Left renal cortex interstitium (tissue), 4 donors: Measurements from ENCODE around the gene DLGAP5. TPM values are rescaled to one million over a fixed set of nuclear protein-coding genes. Genes with fewer than 3 reads are reported as not detected.

Experiments
- DNase-seq, 4 donors: peaks; one replicate each; pipeline ENCODE4 v3.0.0-alpha.2; 2013; ENCODE audit warnings: low read depth in 4 of 4, low spot score in 2 of 4, missing footprints in 1 of 4
- polyA plus RNA-seq, 4 donors: library from polyadenylated mRNA; unstranded; fragments of 120-200 nt; gene quantifications; one replicate each; pipeline ENCODE4 v1.2.1, GENCODE V29; 2013; ENCODE audit not compliant: insufficient read length in 4 of 4

DLGAP5 gene
- polyA plus RNA-seq, 4 donors: 26.9 to 32.7 (median 29.6) TPM

DNA sequence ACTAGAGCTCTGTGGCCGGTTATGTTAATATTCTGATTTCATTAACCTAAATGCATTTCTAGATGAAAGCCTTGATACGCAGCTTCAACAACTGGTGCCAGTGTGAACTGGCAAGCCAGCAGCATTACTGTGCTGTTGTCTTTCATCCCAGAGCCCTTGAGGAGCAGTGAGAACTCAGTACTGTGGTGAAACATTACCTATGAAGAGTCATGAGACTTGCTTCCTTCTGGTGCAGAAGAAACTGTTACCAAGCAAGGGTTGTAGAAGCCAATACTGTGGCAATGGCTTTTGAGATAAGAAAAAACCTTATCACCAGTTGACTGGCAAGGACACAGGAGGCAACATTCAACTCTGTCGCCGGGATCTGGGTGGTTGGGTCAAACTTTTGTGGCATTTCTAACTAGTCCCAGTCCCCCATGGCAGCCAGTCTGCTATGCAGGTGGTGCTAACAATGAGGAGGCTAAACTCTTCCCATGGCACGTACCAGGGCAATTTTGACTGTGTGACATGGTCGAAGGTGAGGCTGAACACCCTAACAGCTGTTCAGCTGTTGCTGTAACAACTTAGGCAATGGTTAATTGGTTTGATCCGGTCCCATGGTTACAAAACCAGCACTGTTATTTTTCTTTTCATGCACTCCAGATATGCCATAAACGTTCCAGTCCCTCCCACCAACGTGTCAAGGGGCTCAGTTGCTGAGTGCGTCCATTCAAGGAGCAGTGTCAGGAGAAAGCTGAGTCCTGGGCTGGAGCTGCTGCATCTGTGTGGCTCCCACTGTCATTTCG, 74.9 kb downstream of the DLGAP5 start:
- no peak for DNase-seq

DNA sequence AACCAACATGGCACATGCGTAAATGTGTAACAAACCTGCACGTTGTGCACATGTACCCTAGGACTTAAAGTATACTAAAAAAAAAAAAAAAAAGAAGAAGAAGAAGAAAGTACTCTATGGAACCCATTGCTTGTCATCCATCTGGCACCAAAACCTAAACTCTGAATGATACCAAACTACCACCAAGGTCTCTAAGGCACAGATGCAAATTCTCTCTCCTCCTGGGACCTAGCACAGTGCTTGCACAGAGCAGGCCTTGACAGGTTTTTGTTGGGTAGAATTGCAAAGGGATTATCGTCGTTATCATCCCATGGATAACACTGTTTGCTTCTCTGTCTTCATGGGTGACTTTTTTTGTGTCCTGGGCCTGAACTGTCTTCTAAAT, 75.5 kb downstream of the DLGAP5 start:
- DNase-seq: no peak

DNA sequence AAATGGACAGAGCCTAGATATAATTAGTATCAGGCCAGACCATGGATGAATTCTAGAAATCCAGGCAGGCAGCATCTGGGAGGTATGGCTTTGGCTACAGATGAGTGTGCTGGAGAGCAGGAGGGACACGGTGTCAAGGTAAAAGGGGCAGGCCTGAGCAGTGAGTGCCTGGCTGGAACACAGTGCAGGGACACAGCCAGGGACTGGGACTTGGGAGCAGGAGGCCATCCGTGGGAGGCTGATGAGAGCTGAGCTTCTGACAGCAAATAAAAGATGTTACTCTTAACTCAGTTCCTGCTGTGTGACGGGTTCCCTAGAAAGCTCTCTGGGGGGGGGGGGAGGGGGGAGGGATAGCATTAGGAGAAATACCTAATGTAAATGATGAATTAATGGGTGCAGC, 75.9 kb downstream of the DLGAP5 start:
- no peak for DNase-seq

DNA sequence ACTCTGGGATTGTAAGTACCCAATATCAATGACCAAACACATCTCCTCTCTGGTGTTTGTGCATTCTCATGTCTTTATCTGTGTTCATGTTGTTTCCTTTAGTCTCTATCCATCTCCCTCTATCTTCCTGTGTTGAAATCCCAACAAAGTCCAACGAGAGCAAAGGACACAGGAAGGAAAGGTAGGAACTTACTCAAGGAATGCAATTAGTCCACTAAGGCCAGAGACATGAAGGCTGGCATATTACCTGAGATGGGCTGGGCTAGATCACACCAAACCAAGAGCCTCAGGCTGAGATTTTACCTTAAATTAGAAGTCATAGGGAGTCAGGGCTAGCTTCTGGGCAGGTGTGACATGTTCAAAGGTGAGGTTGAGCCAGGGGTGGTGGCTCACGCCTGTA, 76.7 kb downstream of the DLGAP5 start:
- no peak for DNase-seq

DNA sequence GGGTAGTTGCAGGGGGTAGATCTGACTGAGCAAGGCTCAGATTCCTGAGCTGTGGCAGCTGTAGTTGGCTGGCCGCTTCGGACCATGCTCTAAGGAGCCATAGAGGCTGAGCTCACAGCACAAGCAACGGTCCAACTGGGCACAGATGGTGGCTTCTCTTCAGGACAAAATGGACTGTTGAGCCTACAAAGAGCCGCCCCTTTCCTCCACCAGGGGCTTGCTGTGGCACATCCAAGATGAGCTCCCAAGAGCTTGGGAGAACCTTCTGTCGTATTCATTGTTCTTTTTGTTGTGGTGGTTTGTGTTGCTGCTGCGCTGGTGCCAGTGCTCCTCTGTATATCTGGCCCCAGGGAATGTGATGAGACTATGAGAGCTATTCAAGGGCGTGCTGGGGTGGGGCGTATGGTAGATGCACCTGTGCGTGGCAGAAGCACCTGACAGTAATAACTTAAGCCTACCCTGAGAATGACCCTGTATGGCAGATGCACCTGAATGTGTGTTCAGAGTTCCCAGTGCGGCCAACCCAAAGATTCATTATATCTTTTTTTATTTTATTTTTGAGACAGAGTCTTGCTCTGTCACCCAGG, 80.2 kb downstream of the DLGAP5 start:
- DNase-seq: no peak

DNA sequence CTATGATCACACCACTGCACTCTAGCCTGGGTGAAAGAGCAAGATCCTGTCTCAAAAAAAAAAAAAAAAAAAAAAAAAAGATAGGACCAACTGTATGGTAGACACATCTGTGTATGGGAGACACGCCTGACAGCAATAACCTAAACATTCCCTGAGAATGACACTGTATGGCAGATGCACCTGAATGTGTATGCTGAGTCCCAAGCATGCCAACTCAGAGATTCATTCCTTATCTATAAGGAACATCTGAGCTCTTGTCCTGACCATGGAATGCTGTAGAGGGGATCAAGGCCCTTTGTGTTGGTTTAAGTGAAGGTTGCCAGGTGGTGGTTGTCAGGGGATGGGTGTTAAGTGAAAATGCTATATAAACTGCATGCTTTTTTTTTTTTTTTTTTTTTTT, 81.5 kb downstream of the DLGAP5 start:
- no peak for DNase-seq

DNA sequence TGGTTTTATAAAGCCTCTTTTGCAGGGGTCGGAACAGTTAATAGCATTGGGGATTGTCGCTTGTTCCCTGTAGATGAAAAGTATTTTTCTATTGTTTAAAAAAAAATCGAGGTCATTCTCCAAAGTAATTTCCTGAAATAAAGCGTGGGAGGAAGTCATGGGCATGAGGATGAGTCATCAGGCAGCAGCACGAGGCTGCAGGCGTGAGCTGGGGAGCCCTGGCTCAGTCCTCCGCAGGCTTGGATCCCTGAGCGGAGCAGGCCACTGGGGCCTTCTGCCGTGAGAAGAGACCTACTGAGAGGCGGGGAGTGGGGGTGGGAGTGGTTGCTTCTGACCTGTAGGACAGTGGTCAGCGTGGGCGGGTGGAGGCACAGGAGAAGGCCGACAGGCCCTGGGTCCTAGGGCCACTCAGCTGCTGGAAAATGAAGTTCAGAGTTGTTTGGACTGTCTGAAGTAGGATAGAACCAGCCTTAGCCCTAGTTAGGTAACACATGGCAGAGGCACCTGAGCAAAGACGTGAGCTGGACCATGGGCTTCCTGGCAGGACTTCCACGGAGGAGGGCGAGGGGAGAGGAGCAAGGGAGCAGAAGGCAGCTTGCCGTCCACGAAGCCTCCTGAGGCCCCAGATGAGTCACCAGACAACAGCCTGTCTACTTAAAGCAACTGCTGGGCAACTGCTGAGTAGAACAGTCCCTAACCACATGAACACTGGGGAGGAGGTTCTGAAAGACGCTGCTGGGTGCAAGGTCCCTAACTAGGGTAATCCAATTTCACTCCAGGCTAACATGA, 83.4 kb downstream of the DLGAP5 start:
- no peak for DNase-seq

DNA sequence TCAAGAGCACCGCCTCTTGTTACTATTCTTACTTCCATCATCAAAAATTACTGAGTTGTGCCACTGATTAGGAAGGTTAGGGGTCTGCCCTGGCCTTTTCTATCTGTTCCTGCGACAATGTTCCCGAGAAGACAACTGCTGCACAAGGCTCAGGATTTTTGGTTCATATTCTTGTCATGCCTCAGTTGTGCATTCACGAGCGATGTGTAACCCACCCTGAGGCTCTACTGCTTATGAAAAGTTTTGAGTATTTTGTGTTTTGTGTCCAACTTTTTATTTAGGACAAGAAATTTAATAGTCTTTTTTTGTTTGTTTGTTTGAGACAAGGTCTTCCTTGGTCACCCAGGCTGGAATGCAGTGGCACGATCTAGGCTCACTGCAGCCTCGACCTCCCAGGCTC, 85.4 kb downstream of the DLGAP5 start:
- no peak for DNase-seq

DNA sequence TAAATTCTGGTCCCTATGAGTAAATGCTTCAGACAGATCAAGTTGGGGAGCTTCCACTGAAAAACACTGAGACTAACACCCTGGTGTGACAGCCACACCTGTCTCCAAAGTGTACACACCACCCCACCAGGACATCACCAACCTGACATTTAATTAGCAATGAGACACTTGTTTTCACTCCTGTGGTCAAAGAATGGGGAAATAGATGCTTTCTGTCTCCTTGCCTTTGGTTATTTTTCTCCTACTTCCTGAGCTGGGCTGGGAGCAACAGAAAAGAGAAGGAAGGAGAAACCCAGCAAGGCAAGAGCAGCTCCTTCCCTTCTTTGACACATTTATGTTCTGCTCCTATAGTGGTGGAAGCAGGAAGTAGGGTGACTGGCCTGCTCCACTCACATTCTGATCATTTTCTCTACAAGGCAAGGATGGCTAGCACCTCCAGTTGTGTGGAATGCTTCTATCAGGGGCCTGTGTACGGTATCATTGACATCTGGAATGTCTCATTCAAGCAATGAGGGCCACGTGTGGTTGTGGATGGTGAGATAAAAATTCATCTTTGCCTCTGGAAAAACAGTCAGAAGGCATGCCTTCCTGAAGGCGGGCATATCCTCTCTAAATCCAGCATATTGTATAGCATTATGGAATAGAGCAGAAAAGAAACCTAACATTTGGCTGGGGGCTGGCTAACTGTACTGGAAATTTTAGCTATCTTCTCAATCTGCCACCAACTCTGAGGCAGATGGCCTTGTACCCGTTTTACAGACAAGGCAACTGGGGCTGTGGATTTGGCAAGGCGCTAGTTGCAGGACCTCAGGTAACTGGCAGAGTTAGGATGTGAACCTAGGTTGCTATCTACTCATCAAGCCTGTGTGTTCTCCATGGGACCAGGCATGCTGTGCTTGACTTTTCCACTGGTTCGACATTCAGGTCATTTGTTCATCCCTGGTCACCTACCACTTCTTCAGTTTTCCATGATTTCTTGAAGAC, 87.1 kb downstream of the DLGAP5 start:
- DNase-seq: no peak

DNA sequence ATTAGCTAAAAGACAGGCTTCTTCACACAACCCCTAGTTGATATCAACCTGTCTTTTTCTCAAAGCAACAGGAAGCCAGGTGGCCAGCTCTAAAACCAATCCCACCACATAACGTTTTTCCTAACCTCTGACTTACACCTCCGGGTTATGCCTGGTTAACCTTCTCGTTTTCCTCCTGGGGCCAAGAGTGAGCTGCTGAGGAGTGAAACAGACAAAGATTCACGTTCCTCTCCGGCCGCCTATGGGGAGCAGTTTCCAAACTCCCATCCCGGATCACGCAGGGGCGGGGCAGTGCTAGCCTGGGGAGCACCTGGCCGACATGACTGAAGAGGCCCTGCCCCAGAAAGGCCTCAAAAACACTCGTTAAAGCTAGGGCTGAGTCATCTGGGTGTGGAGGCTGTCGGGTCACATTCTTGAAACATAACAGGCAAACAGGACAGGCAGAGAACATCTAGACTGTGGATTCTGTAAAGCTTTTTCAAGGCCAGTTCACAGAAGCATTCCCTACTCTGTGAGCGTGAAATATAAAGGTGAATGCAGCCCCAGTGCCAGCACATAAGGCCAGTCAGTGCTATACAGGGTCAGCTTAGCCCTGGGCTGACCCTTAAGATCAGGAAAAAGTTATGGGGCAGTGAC, 88.3 kb downstream of the DLGAP5 start:
- no peak for DNase-seq

DNA sequence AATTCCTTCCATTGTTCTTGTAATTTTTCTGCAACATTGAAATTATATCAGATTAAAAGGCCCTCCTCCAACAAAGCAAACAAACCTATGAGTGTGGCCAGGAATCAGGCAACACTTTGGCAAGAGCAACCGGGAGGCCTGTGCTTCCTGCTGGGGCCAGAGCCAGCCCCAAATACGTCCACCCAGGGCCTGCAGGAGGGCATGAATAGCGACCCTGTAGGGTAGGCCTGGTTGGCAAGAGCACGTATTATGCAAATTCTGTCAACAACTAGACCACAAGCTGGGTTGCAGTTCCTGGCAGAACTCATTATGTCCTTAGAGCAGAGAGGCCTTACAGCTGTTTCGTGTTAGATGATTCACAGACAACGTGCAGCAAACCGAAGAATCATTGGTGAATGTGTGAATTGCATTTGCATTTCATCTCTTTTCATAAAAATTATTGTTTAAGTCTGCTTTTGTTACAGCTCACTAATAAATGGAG, 89.2 kb downstream of the DLGAP5 start:
- DNase-seq: no peak

DNA sequence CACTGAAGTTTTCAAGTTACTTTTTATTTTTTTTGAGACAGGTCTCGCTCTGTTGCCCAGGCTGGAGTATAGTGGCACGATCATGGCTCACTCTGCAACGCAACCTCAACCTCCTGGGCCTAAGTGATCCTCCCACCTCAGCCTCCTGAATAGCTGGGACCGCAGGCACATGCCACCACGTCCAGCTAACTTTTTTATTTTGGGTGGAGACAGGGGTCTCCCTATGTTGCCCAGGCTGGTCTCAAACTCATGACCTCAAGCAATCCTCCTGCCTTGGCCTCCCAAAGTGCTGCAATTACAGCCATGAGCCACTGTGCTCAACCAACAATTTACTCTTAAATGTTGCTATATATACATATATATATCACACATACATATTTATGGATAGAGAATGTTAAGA, 89.7 kb downstream of the DLGAP5 start:
- no peak for DNase-seq

DNA sequence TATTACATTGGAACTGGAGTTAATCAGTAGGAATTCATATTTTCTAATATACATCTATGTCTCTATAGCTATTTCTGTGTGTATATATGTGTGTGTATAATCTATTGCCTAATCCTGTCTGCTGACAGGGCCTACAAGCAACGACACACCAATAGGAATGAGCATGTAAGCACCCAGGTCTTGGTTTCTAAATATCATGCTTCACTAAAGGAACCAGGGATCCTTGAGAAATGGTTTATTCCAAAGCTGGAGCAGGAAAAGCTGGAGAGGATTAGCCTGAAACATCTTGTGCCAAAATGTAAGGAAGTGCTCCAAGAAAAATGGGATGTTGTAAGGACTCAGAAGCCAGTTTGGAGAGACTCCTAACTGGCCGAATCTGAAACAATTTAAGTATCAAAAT, 91.6 kb downstream of the DLGAP5 start:
- no peak for DNase-seq

DNA sequence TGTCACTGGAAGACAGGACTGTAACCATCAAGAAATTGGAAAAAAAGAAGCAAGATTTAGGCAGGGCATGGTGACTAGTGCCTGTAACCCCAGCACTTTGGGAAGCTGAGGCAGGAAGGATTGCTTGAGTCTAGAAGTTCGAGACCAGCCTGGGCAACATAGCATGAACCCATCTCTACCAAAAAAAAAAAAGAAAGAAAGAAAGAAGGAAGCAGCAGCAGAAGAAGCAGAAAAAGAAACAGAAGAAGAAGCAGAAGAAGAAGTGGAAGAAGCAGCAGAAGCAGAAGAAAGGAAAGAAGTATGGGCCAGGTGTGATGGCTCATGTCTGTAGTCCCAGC, 92.9 kb downstream of the DLGAP5 start:
- DNase-seq: no peak

Other genes starting within 250 kb of the DLGAP5 start
- gene WDHD1, start 164.5 kb downstream of the DLGAP5 start, polyA plus RNA-seq: 10 to 100 TPM; 15.3 to 19.8 (median 19.7) TPM
- gene SOCS4, start 164.3 kb downstream of the DLGAP5 start, polyA plus RNA-seq: 10 to 100 TPM; 15.7 to 23.4 (median 18.3) TPM
- 100 to 1,000 TPM in 2 of 4 donors, 10 to 100 TPM in 2; 90.1 to 128 (median 107) TPM for gene MAPK1IP1L, start 139.9 kb downstream of the DLGAP5 start, polyA plus RNA-seq
- gene LGALS3, start 62.3 kb downstream of the DLGAP5 start, polyA plus RNA-seq: 10 to 100 TPM; 16.5 to 23.2 (median 22.4) TPM
- gene FBXO34, start 79.8 kb upstream of the DLGAP5 start, polyA plus RNA-seq: 10 to 100 TPM; 33.6 to 42.3 (median 34.8) TPM
- gene ATG14, start 220.2 kb upstream of the DLGAP5 start, polyA plus RNA-seq: 10 to 100 TPM; 17.9 to 24.8 (median 20.5) TPM
- gene TBPL2, start 249.0 kb upstream of the DLGAP5 start, polyA plus RNA-seq: under 1 TPM in 2 of 4 donors, not detected in 2; 0.08 to 0.11 TPM